ENCODE measurements around the gene MACROD2.

Gene MACROD2

GRCh38 chr20:14510341-14510740 lies 515.0 kb downstream of the MACROD2 start:
- no peak for TF ChIP-seq POLR2A (IDR thresholded peaks at IDR 0.05; ENCODE audit: low read depth, low read length)
- no peak for TF ChIP-seq POLR2AphosphoS5 (IDR thresholded peaks at IDR 0.05; ENCODE audit: low read depth, low read length)
- no peak for TF ChIP-seq SPI1 (IDR thresholded peaks at IDR 0.05; ENCODE audit: low read depth, low read length)
- DNase-seq (ENCODE audit: insufficient read length, low spot score) (no peak), FAIRE-seq (no peak)

- TF ChIP-seq POU2F2 (IDR thresholded peaks at IDR 0.05; ENCODE audit: low read depth, low read length), result no peak
- TF ChIP-seq POLR2AphosphoS5 (IDR thresholded peaks at IDR 0.05; ENCODE audit: low read depth, low read length), result no peak
- no peak for TF ChIP-seq POLR2A (IDR thresholded peaks at IDR 0.05; ENCODE audit: low read depth, low read length)
- no peak for TF ChIP-seq SPI1 (IDR thresholded peaks at IDR 0.05; ENCODE audit: low read depth, low read length)
- FAIRE-seq (no peak), DNase-seq (ENCODE audit: insufficient read length, low spot score) (no peak)
These were observed 517.5 kb downstream of the MACROD2 start for GRCh38 chr20:14512839-14513238.

GRCh38 chr20:14518648-14519047 lies 523.3 kb downstream of the MACROD2 start:
- no peak for TF ChIP-seq SPI1 (IDR thresholded peaks at IDR 0.05; ENCODE audit: low read depth, low read length)
- TF ChIP-seq POLR2AphosphoS5 (IDR thresholded peaks at IDR 0.05; ENCODE audit: low read depth, low read length), result no peak
- TF ChIP-seq TAF1 (IDR thresholded peaks at IDR 0.05; ENCODE audit: low read depth, low read length), result no peak
- DNase-seq (ENCODE audit: insufficient read length, low spot score), result no peak
- no peak for FAIRE-seq

GRCh38 chr20:14521016-14521415 lies 525.7 kb downstream of the MACROD2 start:
- DNase-seq (ENCODE audit: insufficient read length, low spot score) (no peak), FAIRE-seq (no peak)
- TF ChIP-seq POU2F2 (IDR thresholded peaks at IDR 0.05; ENCODE audit: low read depth, low read length) (no peak), POLR2AphosphoS5 (IDR thresholded peaks at IDR 0.05; ENCODE audit: low read depth, low read length) (no peak), SPI1 (IDR thresholded peaks at IDR 0.05; ENCODE audit: low read depth, low read length) (no peak), POLR2A (IDR thresholded peaks at IDR 0.05; ENCODE audit: low read depth, low read length) (no peak), PAX5 (IDR thresholded peaks at IDR 0.05; ENCODE audit: insufficient read depth, low read length, severe bottlenecking) (no peak), TAF1 (IDR thresholded peaks at IDR 0.05; ENCODE audit: low read depth, low read length) (no peak)

GRCh38 chr20:14521436-14521835 lies 526.1 kb downstream of the MACROD2 start:
- TF ChIP-seq POLR2AphosphoS5 (IDR thresholded peaks at IDR 0.05; ENCODE audit: low read depth, low read length), result no peak
- no peak for TF ChIP-seq POLR2A (IDR thresholded peaks at IDR 0.05; ENCODE audit: low read depth, low read length)
- no peak for TF ChIP-seq TAF1 (IDR thresholded peaks at IDR 0.05; ENCODE audit: low read depth, low read length)
- TF ChIP-seq POU2F2 (IDR thresholded peaks at IDR 0.05; ENCODE audit: low read depth, low read length), result no peak
- TF ChIP-seq SPI1 (IDR thresholded peaks at IDR 0.05; ENCODE audit: low read depth, low read length), result no peak
- TF ChIP-seq PAX5 (IDR thresholded peaks at IDR 0.05; ENCODE audit: insufficient read depth, low read length, severe bottlenecking), result no peak
- DNase-seq (ENCODE audit: insufficient read length, low spot score), result no peak
- no peak for FAIRE-seq

GRCh38 chr20:14522595-14522994 lies 527.3 kb downstream of the MACROD2 start:
- DNase-seq (ENCODE audit: insufficient read length, low spot score), result no peak
- FAIRE-seq, result no peak
- no peak for TF ChIP-seq TAF1 (IDR thresholded peaks at IDR 0.05; ENCODE audit: low read depth, low read length)

GRCh38 chr20:14523090-14523489 lies 527.8 kb downstream of the MACROD2 start:
- no peak for DNase-seq (ENCODE audit: insufficient read length, low spot score)
- no peak for TF ChIP-seq SPI1 (IDR thresholded peaks at IDR 0.05; ENCODE audit: low read depth, low read length)
- FAIRE-seq, result no peak

- DNase-seq (ENCODE audit: insufficient read length, low spot score) (no peak), FAIRE-seq (no peak)
- TF ChIP-seq POLR2A (IDR thresholded peaks at IDR 0.05; ENCODE audit: low read depth, low read length) (no peak), POLR2AphosphoS5 (IDR thresholded peaks at IDR 0.05; ENCODE audit: low read depth, low read length) (no peak), SPI1 (IDR thresholded peaks at IDR 0.05; ENCODE audit: low read depth, low read length) (no peak), TAF1 (IDR thresholded peaks at IDR 0.05; ENCODE audit: low read depth, low read length) (no peak), PAX5 (IDR thresholded peaks at IDR 0.05; ENCODE audit: insufficient read depth, low read length, severe bottlenecking) (no peak), POU2F2 (IDR thresholded peaks at IDR 0.05; ENCODE audit: low read depth, low read length) (no peak)
These were observed 530.1 kb downstream of the MACROD2 start for GRCh38 chr20:14525426-14525825.

GRCh38 chr20:14526891-14527290 lies 531.6 kb downstream of the MACROD2 start:
- FAIRE-seq, result no peak
- no peak for DNase-seq (ENCODE audit: insufficient read length, low spot score)
- TF ChIP-seq POLR2A (IDR thresholded peaks at IDR 0.05; ENCODE audit: low read depth, low read length), result no peak
- no peak for TF ChIP-seq POU2F2 (IDR thresholded peaks at IDR 0.05; ENCODE audit: low read depth, low read length)
- no peak for TF ChIP-seq SPI1 (IDR thresholded peaks at IDR 0.05; ENCODE audit: low read depth, low read length)
- TF ChIP-seq PAX5 (IDR thresholded peaks at IDR 0.05; ENCODE audit: insufficient read depth, low read length, severe bottlenecking), result no peak

GRCh38 chr20:14531786-14532185 lies 536.5 kb downstream of the MACROD2 start:
- DNase-seq (ENCODE audit: insufficient read length, low spot score) (no peak), FAIRE-seq (no peak)
- TF ChIP-seq PAX5 (IDR thresholded peaks at IDR 0.05; ENCODE audit: insufficient read depth, low read length, severe bottlenecking), result no peak
- TF ChIP-seq POU2F2 (IDR thresholded peaks at IDR 0.05; ENCODE audit: low read depth, low read length), result no peak
- TF ChIP-seq POLR2A (IDR thresholded peaks at IDR 0.05; ENCODE audit: low read depth, low read length), result no peak
- no peak for TF ChIP-seq POLR2AphosphoS5 (IDR thresholded peaks at IDR 0.05; ENCODE audit: low read depth, low read length)

GRCh38 chr20:14536738-14537137 lies 541.4 kb downstream of the MACROD2 start:
- no peak for TF ChIP-seq SPI1 (IDR thresholded peaks at IDR 0.05; ENCODE audit: low read depth, low read length)
- TF ChIP-seq PAX5 (IDR thresholded peaks at IDR 0.05; ENCODE audit: insufficient read depth, low read length, severe bottlenecking), result no peak
- no peak for TF ChIP-seq POLR2AphosphoS5 (IDR thresholded peaks at IDR 0.05; ENCODE audit: low read depth, low read length)
- TF ChIP-seq POLR2A (IDR thresholded peaks at IDR 0.05; ENCODE audit: low read depth, low read length), result no peak
- TF ChIP-seq TAF1 (IDR thresholded peaks at IDR 0.05; ENCODE audit: low read depth, low read length), result no peak
- no peak for TF ChIP-seq POU2F2 (IDR thresholded peaks at IDR 0.05; ENCODE audit: low read depth, low read length)
- DNase-seq (ENCODE audit: insufficient read length, low spot score) (no peak), FAIRE-seq (no peak)
